ENCODE data around the gene REPS2.

REPS2 gene

GRCh38 chrX:17038681-17039161 lies 92.3 kb downstream of the REPS2 start:
- FAIRE-seq, result no peak

GRCh38 chrX:17039826-17040225 lies 93.4 kb downstream of the REPS2 start:
- no peak for FAIRE-seq

GRCh38 chrX:17040711-17041110 lies 94.3 kb downstream of the REPS2 start:
- no peak for FAIRE-seq

GRCh38 chrX:17042037-17042436 lies 95.6 kb downstream of the REPS2 start:
- no peak for FAIRE-seq

GRCh38 chrX:17046478-17047097 lies 100.1 kb downstream of the REPS2 start:
- no peak for FAIRE-seq

- no peak for FAIRE-seq
These were observed 100.8 kb downstream of the REPS2 start for GRCh38 chrX:17047224-17047623.

- FAIRE-seq, result peak; percentile 33
These were observed 105.8 kb downstream of the REPS2 start for GRCh38 chrX:17052210-17052609.

- no peak for FAIRE-seq
These were observed 106.3 kb downstream of the REPS2 start for GRCh38 chrX:17052793-17053192.

GRCh38 chrX:17053502-17053901 lies 107.0 kb downstream of the REPS2 start:
- FAIRE-seq, result no peak

- no peak for FAIRE-seq
These were observed 110.6 kb downstream of the REPS2 start for GRCh38 chrX:17056868-17057608.

GRCh38 chrX:17062065-17062464 lies 115.6 kb downstream of the REPS2 start:
- no peak for FAIRE-seq

GRCh38 chrX:17065100-17065499 lies 118.6 kb downstream of the REPS2 start:
- FAIRE-seq, result no peak

GRCh38 chrX:17067534-17067933 lies 121.1 kb downstream of the REPS2 start:
- no peak for FAIRE-seq

- no peak for FAIRE-seq
These were observed 125.8 kb downstream of the REPS2 start for GRCh38 chrX:17072301-17072700.

GRCh38 chrX:17072721-17073230 lies 126.3 kb downstream of the REPS2 start:
- FAIRE-seq, result no peak

- FAIRE-seq, result no peak
These were observed 128.5 kb downstream of the REPS2 start for GRCh38 chrX:17075004-17075403.

GRCh38 chrX:17077361-17077760 lies 130.9 kb downstream of the REPS2 start:
- FAIRE-seq, result no peak

GRCh38 chrX:17078031-17078720 lies 131.7 kb downstream of the REPS2 start:
- no peak for FAIRE-seq

GRCh38 chrX:17081511-17081910 lies 135.1 kb downstream of the REPS2 start:
- FAIRE-seq, result no peak

- no peak for FAIRE-seq
These were observed 135.5 kb downstream of the REPS2 start for GRCh38 chrX:17081968-17082367.

- FAIRE-seq, result no peak
These were observed 136.4 kb downstream of the REPS2 start for GRCh38 chrX:17082831-17083230.

- no peak for FAIRE-seq
These were observed 139.9 kb downstream of the REPS2 start for GRCh38 chrX:17086317-17086716.

- FAIRE-seq, result no peak
These were observed 148.7 kb downstream of the REPS2 start for GRCh38 chrX:17095161-17095560.

All from colon (tissue), 2 donors.